Loucy (cell line): Measurements from ENCODE around the gene SCRN2.

Experiments used
- H2AFZ ChIP-seq: fragments of 200-600 bp; sonication (generic); 2 replicates; pipeline ENCODE4 v1.6.0; 2016; ENCODE audit warnings: antibody characterized with exemption, mild to moderate bottlenecking, low read length, moderate library complexity
- H3F3A ChIP-seq: fragments of 200-600 bp; 2 replicates; pipeline ENCODE4 v1.6.0; 2016; ENCODE audit warnings: antibody characterized with exemption, low read depth, mild to moderate bottlenecking
- H3K27me3 ChIP-seq: fragments of 200-600 bp; sonication (generic); 2 replicates; pipeline ENCODE4 v1.6.1; 2014; ENCODE audit warnings: low read length, mild to moderate bottlenecking; ENCODE audit not compliant: insufficient read depth, poor library complexity, severe bottlenecking
- H3K36me3 ChIP-seq: fragments of 200-600 bp; sonication (generic); 2 replicates; pipeline ENCODE4 v1.6.1; 2016; ENCODE audit warnings: low read length; ENCODE audit not compliant: insufficient read depth
- H3K4me1 ChIP-seq: fragments of 200-600 bp; sonication (generic); 2 replicates; pipeline ENCODE4 v1.5.1; 2014; ENCODE audit warnings: low read length, mild to moderate bottlenecking; ENCODE audit not compliant: insufficient read depth, poor library complexity, severe bottlenecking
- H3K4me2 ChIP-seq: fragments of 200-600 bp; sonication (generic); 2 replicates; pipeline ENCODE4 v1.6.0; 2014; ENCODE audit warnings: antibody characterized with exemption, low read length, low read depth, mild to moderate bottlenecking; ENCODE audit not compliant: poor library complexity, severe bottlenecking
- H3K4me3 ChIP-seq: fragments of 200-600 bp; sonication (generic); 2 replicates; pipeline ENCODE4 v1.5.1; 2014; ENCODE audit warnings: low read length, mild to moderate bottlenecking, mixed read lengths; ENCODE audit not compliant: poor library complexity, severe bottlenecking
- H3K79me2 ChIP-seq: fragments of 200-600 bp; sonication (generic); 2 replicates; pipeline ENCODE4 v1.6.1; 2014; ENCODE audit warnings: low read length; ENCODE audit not compliant: insufficient read depth
- H3K9ac ChIP-seq: fragments of 200-600 bp; sonication (generic); 2 replicates; pipeline ENCODE4 v1.6.0; 2014; ENCODE audit warnings: mild to moderate bottlenecking, low read depth, low read length, moderate library complexity; ENCODE audit not compliant: poor library complexity, severe bottlenecking
- H3K9me2 ChIP-seq: fragments of 200-600 bp; sonication (generic); replicated peaks from 2 replicates; pipeline ENCODE4 v1.6.1; 2016; ENCODE audit warnings: low read depth, low read length, mixed read lengths
- H3K9me3 ChIP-seq: fragments of 200-600 bp; sonication (generic); 2 replicates; pipeline ENCODE4 v1.6.1; 2014; ENCODE audit warnings: mild to moderate bottlenecking, antibody characterized with exemption, low read length, low read depth; ENCODE audit not compliant: insufficient read depth
- H4K20me1 ChIP-seq: fragments of 200-600 bp; sonication (generic); 2 replicates; pipeline ENCODE4 v1.6.0; 2014; ENCODE audit warnings: antibody characterized with exemption, low read length, mild to moderate bottlenecking; ENCODE audit not compliant: insufficient read depth, poor library complexity, severe bottlenecking
- EZH2phosphoT487 ChIP-seq: fragments of 200-600 bp; IDR thresholded peaks from 2 replicates; pipeline ENCODE4 v1.6.1; 2018; ENCODE audit warnings: antibody characterized with exemption, mild to moderate bottlenecking, moderate library complexity, borderline replicate concordance
- TF ChIP-seq, protein P1 (sequence below): fragments of 200-600 bp; sonication (generic); conservative IDR thresholded peaks from 2 replicates; pipeline ENCODE4 v1.5.1; 2014; ENCODE audit warnings: mild to moderate bottlenecking, antibody characterized with exemption, low read length

The SCRN2 gene

GRCh38 chr17:47838636-47839035, 2.4 kb downstream of the SCRN2 start:
- no peaks in the 10 kb centered on the region for H3K36me3 ChIP-seq
- no peaks in the 10 kb centered on the region for H3F3A ChIP-seq
- no peaks in the 10 kb centered on the region for H3K9me2 ChIP-seq
- no peak overlapping the region for H3K9ac ChIP-seq
- peaks cover 36% of the 10 kb centered on the region for H3K4me1 ChIP-seq
- no peak overlapping the region for H3K4me3 ChIP-seq
- H3K79me2 ChIP-seq: peaks cover 19% of the 10 kb centered on the region
- no peak overlapping the region for H2AFZ ChIP-seq
- H3K9me3 ChIP-seq: no peaks in the 10 kb centered on the region
- peak overlapping the region; percentile 91 for H3K4me2 ChIP-seq
- no peaks in the 10 kb centered on the region for H3K27me3 ChIP-seq
- TF ChIP-seq EZH2phosphoT487: no peak
- TF ChIP-seq, protein P1, sequence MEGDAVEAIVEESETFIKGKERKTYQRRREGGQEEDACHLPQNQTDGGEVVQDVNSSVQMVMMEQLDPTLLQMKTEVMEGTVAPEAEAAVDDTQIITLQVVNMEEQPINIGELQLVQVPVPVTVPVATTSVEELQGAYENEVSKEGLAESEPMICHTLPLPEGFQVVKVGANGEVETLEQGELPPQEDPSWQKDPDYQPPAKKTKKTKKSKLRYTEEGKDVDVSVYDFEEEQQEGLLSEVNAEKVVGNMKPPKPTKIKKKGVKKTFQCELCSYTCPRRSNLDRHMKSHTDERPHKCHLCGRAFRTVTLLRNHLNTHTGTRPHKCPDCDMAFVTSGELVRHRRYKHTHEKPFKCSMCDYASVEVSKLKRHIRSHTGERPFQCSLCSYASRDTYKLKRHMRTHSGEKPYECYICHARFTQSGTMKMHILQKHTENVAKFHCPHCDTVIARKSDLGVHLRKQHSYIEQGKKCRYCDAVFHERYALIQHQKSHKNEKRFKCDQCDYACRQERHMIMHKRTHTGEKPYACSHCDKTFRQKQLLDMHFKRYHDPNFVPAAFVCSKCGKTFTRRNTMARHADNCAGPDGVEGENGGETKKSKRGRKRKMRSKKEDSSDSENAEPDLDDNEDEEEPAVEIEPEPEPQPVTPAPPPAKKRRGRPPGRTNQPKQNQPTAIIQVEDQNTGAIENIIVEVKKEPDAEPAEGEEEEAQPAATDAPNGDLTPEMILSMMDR: no peak
- H4K20me1 ChIP-seq: no peaks in the 10 kb centered on the region

GRCh38 chr17:47837401-47838039, 3.6 kb downstream of the SCRN2 start:
- TF ChIP-seq EZH2phosphoT487: no peak
- TF ChIP-seq, protein P1: no peak
- peaks cover 19% of the 10 kb centered on the region for H3K79me2 ChIP-seq
- no peak overlapping the region for H2AFZ ChIP-seq
- no peak overlapping the region for H3K9ac ChIP-seq
- H4K20me1 ChIP-seq: no peaks in the 10 kb centered on the region
- H3K4me1 ChIP-seq: peaks cover 32% of the 10 kb centered on the region
- H3K36me3 ChIP-seq: no peaks in the 10 kb centered on the region
- H3F3A ChIP-seq: no peaks in the 10 kb centered on the region
- H3K9me3 ChIP-seq: no peaks in the 10 kb centered on the region
- H3K4me2 ChIP-seq: no peak overlapping the region
- no peak overlapping the region for H3K4me3 ChIP-seq
- H3K9me2 ChIP-seq: no peaks in the 10 kb centered on the region
- H3K27me3 ChIP-seq: no peaks in the 10 kb centered on the region

DNA sequence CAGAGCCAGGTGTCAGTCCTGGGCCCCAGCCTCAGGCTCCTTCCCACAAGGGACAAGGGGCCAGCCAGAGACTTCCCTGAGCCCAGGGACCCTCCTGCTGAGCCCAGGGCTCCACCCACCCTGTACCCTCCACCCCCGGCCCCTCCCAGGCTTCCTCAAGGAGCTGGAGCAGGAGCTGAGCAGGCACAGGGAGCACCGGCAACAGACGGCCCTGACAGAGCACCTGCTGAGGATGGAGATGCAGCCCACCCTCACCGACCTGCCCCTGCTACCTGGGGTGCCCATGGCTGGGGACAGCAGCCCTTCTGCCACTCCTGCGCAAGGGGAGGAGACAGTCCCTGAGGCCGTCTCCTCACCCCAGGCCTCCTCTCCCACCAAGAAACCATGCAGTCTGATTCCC, 4.5 kb downstream of the SCRN2 start:
- no peaks in the 10 kb centered on the region for H3F3A ChIP-seq
- H3K9me2 ChIP-seq: no peaks in the 10 kb centered on the region
- no peaks in the 10 kb centered on the region for H3K36me3 ChIP-seq
- H3K9me3 ChIP-seq: no peaks in the 10 kb centered on the region
- no peak overlapping the region for H3K9ac ChIP-seq
- no peaks in the 10 kb centered on the region for H4K20me1 ChIP-seq
- no peak overlapping the region for H3K4me2 ChIP-seq
- no peak overlapping the region for H3K4me3 ChIP-seq
- peaks cover 33% of the 10 kb centered on the region for H3K4me1 ChIP-seq
- TF ChIP-seq, protein P1: no peak
- TF ChIP-seq EZH2phosphoT487: no peak
- no peaks in the 10 kb centered on the region for H3K27me3 ChIP-seq
- H2AFZ ChIP-seq: no peak overlapping the region
- peaks cover 19% of the 10 kb centered on the region for H3K79me2 ChIP-seq
